HEK293T (cell line): Measurements from ENCODE around the gene SNX19.

Experiments
- FOXA1 ChIP-seq: fragments of 450-650 bp; IDR thresholded peaks from 2 replicates; pipeline ENCODE4 v1.6.1; 2016; ENCODE audit warnings: mild to moderate bottlenecking
- SUZ12 ChIP-seq: fragments of 450-650 bp; IDR thresholded peaks from 2 replicates; pipeline ENCODE4 v1.6.1; 2016; ENCODE audit warnings: mild to moderate bottlenecking

- TF ChIP-seq FOXA1 (no peak), SUZ12 (no peak)
Measured at GRCh38 chr11:130937051-130937450, 20.8 kb upstream of the SNX19 start.
